ENCODE measurements around the gene DTNBP1.
A peak's percentile ranks its signal among the peaks of the same experiment; 100 is the strongest.

Gene DTNBP1

GRCh38 chr6:15662326-15663129 lies at the start of gene DTNBP1:
DTNBP1 (minus strand) TSS chr6:15663028; CDS start chr6:15662869, 159 bp downstream.
- peak; percentile 44 for DNase-seq (ENCODE audit: low read depth)

- DNase-seq (ENCODE audit: low read depth): no peak
These were observed 46.9 kb upstream of the DTNBP1 start for GRCh38 chr6:15709651-15710269.

GRCh38 chr6:15708231-15708630 lies 45.4 kb upstream of the DTNBP1 start:
- no peak for DNase-seq (ENCODE audit: low read depth)

GRCh38 chr6:15705981-15706380 lies 43.2 kb upstream of the DTNBP1 start:
- DNase-seq (ENCODE audit: low read depth): no peak

GRCh38 chr6:15698471-15698870 lies 35.6 kb upstream of the DTNBP1 start:
- no peak for DNase-seq (ENCODE audit: low read depth)

- no peak for DNase-seq (ENCODE audit: low read depth)
These were observed 35.1 kb upstream of the DTNBP1 start for GRCh38 chr6:15697895-15698294.

GRCh38 chr6:15691250-15691869 lies 28.5 kb upstream of the DTNBP1 start:
- peak; percentile 80 for DNase-seq (ENCODE audit: low read depth)

- DNase-seq (ENCODE audit: low read depth): no peak
These were observed 27.7 kb upstream of the DTNBP1 start for GRCh38 chr6:15690510-15690909.

- no peak for DNase-seq (ENCODE audit: low read depth)
These were observed 27.0 kb upstream of the DTNBP1 start for GRCh38 chr6:15689586-15690482.

- no peak for DNase-seq (ENCODE audit: low read depth)
These were observed 22.8 kb upstream of the DTNBP1 start for GRCh38 chr6:15685619-15686018.

- DNase-seq (ENCODE audit: low read depth): no peak
These were observed 20.4 kb upstream of the DTNBP1 start for GRCh38 chr6:15682965-15683822.

GRCh38 chr6:15681946-15682345 lies 19.1 kb upstream of the DTNBP1 start:
- no peak for DNase-seq (ENCODE audit: low read depth)

GRCh38 chr6:15678514-15678913 lies 15.7 kb upstream of the DTNBP1 start:
- no peak for DNase-seq (ENCODE audit: low read depth)

- no peak for DNase-seq (ENCODE audit: low read depth)
These were observed 15.0 kb upstream of the DTNBP1 start for GRCh38 chr6:15677822-15678221.

- no peak for DNase-seq (ENCODE audit: low read depth)
These were observed 12.8 kb upstream of the DTNBP1 start for GRCh38 chr6:15675536-15676220.

- DNase-seq (ENCODE audit: low read depth): no peak
These were observed 12.0 kb upstream of the DTNBP1 start for GRCh38 chr6:15674690-15675386.

- DNase-seq (ENCODE audit: low read depth): no peak
These were observed 10.8 kb upstream of the DTNBP1 start for GRCh38 chr6:15673666-15674065.

GRCh38 chr6:15672818-15673217 lies 10.0 kb upstream of the DTNBP1 start:
- DNase-seq (ENCODE audit: low read depth): no peak

- DNase-seq (ENCODE audit: low read depth): no peak
These were observed 9.5 kb upstream of the DTNBP1 start for GRCh38 chr6:15672291-15672690.

- no peak for DNase-seq (ENCODE audit: low read depth)
These were observed 6.1 kb upstream of the DTNBP1 start for GRCh38 chr6:15668918-15669317.
